Occipital lobe (tissue), 2 donors: ENCODE results near the gene ST7. TPM values are rescaled to one million over a fixed set of nuclear protein-coding genes. Genes with fewer than 3 reads are reported as not detected.

Experiments
- DNase-seq: peaks from one replicate; lab custom pipeline; 2025; lab: John Stamatoyannopoulos, UW
- total RNA-seq: library from RNA; depleted of rRNA; stranded (reverse); fragments of >200 nt; gene quantifications from one replicate; pipeline ENCODE4 v1.2.3, GENCODE V29; 2014

ST7 gene
- total RNA-seq, 1 donor from 2014 or later = 72.4 TPM

DNA sequence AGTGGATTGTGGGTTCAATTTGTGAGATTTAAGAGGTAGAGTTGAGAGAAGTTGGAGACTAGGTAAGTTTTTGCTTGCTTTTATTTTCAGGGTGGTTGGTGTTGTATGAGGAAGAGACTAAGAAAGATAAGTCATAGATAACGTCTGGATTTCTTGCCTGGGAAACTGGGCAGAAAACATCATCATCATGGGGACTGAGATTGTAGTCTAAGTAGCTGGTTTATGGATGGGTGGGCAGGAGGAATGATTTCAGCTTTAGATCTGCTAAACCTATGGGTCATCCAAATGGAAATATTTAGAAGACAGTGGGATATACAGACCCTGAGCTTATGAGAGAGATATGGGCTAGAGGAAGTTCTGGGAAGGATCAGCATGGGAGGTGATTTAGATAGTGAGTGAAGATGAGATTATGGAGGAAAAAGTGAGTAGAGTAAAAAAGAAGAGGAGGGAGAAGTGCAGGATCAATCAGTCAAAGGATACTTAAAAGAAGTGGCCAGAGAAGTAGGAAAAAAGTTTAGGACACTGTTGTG lies 199.8 kb downstream of the ST7 start:
- DNase-seq = no peak

DNA sequence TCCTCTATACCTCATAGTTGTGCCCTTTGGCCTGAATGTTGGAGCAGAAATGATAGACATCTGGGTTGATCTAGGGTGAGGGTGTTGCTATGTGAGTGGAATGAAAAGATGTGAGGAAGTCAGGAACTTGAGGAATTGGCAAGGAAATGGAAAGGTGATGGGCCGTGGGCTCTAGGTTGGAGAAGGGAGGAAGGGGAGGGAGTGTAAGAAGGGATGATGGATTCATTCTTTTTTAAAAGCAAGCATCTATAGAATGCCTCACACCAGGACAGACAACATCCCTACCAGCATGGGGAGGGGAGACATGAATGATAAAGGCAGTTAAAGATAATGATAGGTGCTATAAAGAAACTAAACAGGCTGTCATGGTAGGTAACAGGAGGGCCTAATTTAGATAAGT lies 201.4 kb downstream of the ST7 start:
- DNase-seq = no peak

- no peak for DNase-seq
Measured at GRCh38 chr7:117155694-117156093, 202.4 kb downstream of the ST7 start.

DNA sequence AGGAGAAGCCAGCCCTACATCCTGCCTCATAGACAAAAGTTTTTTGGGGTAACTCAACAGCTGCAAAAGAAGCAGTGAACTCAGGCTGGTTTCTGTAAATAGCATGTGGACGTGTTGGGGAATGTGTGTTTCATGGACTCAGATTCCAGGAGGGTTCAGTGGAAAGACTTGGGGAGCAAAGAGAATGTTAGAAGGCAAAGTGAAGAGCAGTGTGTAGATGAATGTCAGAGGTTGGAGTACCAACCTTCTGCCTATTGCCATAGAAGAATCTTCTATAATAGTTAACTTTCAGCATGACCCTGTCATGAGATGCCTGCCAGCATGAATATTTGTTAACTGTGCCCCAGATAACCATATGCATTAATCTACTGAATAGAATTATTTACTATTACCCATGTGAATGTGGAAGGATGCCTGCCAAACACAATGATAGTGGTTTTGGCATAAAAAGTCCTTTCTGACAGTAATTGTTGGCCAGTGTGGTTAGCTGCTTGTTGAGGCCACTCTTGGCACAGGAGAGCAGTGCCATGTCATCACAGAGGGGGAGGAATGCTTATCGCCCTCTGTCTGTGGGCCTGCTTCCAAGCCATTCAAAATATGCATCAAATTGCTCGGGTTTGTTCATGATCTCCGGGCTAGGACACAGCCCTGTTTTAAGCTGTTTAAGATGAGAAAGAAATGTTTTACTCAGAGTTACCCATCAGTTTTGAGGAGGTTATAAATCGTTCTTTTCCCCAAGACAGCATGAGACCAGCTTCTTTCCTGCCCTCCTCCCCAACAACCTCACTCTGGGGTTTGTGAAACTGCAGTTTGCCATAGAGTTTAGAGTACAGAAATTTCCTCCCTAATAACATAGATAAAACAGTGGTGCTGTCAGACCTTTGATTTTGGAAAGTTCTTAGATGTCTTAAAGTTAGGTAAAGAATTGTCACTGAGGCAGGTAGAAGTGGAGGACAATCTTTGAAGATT lies 204.2 kb downstream of the ST7 start:
- DNase-seq = peak; percentile 53

DNA sequence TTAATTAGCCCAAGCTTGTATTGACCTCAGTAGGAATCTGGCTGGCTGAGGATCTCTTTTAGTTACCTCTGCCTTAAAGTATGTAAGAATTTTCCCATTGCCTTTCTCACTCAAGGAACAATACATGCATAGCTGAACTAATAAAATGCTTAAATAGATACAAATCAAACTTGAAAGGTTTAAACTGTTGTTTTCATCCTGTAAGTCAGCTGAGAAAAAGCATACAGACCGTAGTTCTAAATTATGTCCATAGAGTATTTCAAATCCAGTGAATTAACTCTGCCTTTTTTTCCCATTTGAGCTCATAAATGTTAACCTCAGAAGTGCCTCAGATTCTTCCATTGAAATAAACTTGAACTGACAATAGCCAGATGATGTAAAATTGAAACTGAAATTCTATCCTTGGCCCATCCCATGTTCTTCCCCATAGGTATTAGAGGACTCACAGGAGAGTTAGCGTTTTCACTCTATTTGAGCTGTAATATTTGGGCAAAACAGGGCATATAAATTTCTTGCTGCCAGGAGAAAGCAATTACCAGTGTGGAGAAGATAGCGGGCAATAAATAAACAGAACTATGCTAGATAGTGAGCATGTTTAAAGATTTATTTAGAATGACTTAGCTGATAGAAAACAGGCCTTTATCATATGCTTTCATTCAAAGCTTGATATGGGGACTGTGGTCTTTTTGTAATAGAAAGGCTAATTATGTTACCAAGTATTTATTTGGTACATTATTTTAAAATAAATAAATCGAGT lies 205.8 kb downstream of the ST7 start:
- DNase-seq = no peak

- DNase-seq = no peak
Measured at GRCh38 chr7:117163101-117163500, 209.8 kb downstream of the ST7 start.

- DNase-seq = no peak
Measured at GRCh38 chr7:117164620-117165019, 211.3 kb downstream of the ST7 start.

GRCh38 chr7:117165656-117166055 lies 212.4 kb downstream of the ST7 start:
- no peak for DNase-seq

DNA sequence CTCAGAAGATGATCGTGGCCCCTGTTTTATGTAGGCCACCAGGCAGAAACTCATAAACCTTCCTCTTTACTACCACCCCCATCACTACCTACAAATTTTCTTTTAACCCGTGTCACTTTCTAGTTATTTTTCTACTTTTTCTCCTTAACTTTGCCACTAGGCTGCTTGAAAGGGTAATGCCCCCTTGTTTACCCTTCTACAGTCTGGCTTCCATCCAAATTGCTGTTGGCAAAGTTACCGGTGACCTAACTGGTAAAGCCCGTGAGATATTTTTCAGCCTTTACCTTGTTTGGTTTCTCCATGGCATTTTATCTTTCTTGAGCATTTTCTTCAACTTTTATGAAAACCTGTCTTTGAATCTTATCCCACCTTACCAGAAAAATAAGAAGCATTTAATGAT lies 216.6 kb downstream of the ST7 start:
- DNase-seq = no peak

GRCh38 chr7:117171106-117171505 lies 217.8 kb downstream of the ST7 start:
- no peak for DNase-seq

GRCh38 chr7:117172283-117172682 lies 219.0 kb downstream of the ST7 start:
- no peak for DNase-seq

DNA sequence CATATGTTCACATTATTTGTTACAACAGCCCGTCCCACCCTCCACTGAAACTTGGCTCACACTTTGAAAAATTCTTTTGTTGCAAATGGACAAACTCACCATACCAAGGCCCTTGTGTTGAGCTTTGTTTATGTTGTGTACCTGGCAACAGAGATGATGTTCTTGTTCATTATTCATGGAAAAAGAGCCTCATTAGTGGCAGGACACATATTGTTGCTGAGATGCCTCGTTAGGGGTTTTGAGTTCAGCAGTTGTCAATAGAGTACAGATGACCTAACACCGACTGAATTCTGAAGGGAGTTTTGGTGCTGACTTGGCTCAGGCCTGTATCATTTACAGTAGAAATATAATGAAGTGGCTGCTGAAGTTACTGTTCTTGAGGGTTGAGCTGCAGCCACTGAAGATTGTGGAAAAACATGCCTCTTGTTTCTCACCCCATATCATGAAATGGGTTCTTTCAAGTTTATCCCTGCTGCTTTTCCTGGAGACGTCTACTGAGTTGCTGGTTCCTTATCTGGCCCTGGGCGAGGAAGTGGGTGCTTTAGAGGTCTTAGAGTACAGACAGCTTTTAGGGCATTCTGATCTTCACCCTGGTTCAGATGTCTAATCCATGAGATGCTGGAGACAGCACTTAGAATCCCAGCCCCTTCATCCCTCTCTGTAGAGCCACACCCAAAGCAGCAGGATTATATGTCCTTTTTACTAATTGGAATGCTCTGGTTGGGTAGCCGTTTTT lies 219.9 kb downstream of the ST7 start:
- no peak for DNase-seq

- no peak for DNase-seq
Measured at GRCh38 chr7:117176206-117176605, 222.9 kb downstream of the ST7 start.

GRCh38 chr7:117178600-117178999 lies 225.3 kb downstream of the ST7 start:
- no peak for DNase-seq

- no peak for DNase-seq
Measured at GRCh38 chr7:117179701-117180100, 226.4 kb downstream of the ST7 start.

DNA sequence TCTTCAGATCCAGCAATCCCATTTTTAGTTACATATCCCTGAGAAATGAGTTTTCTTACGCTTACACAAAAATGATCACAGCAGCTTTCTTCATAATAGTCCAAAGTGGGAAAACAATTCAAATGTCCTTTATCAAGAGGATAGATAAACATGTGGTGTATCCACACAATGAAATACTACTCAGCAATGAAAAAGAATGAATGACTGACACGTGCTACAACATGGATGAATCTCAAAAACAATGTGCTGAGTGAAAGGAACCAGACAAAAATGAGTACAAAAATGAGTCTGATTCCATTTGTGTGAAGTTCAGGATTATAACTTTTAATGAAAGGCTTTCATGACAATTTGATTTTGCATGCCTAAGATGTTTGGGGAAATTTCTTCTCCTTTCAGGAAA lies 230.4 kb downstream of the ST7 start:
- DNase-seq = no peak

- no peak for DNase-seq
Measured at GRCh38 chr7:117184367-117184766, 231.1 kb downstream of the ST7 start.

- DNase-seq = no peak
Measured at GRCh38 chr7:117185124-117185523, 231.8 kb downstream of the ST7 start.

DNA sequence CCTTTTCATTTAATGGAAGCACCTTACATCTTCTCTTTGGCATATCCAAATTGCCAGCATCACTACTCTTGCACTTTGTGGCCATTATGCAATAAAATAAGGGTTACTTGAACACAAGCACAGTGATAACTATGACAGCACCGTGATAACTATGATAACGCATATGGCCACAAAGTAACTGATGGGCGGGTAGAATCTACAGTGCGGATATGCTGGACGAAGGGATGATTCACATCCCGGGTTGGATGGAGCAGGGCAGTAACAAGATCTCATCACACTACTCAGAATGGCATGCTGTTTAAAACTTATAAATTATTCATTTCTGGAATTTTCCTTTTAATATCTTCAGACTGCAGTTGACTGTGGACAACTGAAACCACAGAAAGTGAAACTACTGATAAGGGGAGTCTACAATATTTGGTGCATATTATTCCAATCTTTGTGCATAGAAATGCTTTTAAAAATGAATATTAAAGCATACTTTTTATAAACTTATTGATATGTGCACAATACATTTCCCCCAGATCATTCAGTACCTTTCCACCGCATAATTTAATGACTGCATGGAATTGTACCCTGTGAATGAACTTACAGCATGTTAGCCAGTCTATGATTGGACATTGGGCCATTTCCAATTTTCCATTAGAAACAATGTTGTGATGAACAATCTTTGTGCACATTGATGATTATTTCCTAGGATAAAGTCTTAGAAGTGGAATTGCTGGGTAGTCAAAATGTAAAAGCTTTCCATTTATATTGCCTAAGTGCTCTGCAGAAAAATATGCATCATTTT lies 233.1 kb downstream of the ST7 start:
- DNase-seq = no peak

GRCh38 chr7:117188376-117188775 lies 235.1 kb downstream of the ST7 start:
- no peak for DNase-seq
